ENCODE measurements around the gene SERPINE1. TPM values are rescaled to one million over a fixed set of nuclear protein-coding genes. Genes with fewer than 3 reads are reported as not detected.

Gene SERPINE1
- total and polyA plus RNA-seq, 2 of the 8 experiments (the other 6 are each of a cell fraction or from before 2014, with no cell fraction given), result 3.7 to 5.6 TPM

GRCh38 chr7:101138213-101138870 is 11.4 kb downstream of the SERPINE1 start (continued):
- no peak for TF ChIP-seq CHD7 (IDR thresholded peaks at IDR 0.05; ENCODE audit: insufficient replicate concordance, low read length)
- TF ChIP-seq PHF8 (conservative IDR thresholded peaks at IDR 0.05; ENCODE audit: low read depth, low read length), result no peak
- peak; percentile 90 for TF ChIP-seq JUND (IDR thresholded peaks at IDR 0.05; ENCODE audit: low read length)
- TF ChIP-seq CTBP2 (IDR thresholded peaks at IDR 0.05; ENCODE audit: borderline replicate concordance, insufficient read depth, insufficient read length, low read length), result no peak
- no peak for TF ChIP-seq CEBPB (IDR thresholded peaks at IDR 0.05; ENCODE audit: low read depth, low read length)
- TF ChIP-seq ASH2L (IDR thresholded peaks at IDR 0.05; ENCODE audit: low read length), result no peak
- no peak for TF ChIP-seq SP1 (IDR thresholded peaks at IDR 0.05; ENCODE audit: low read depth, low read length)
- TF ChIP-seq POLR2A (IDR thresholded peaks at IDR 0.05; ENCODE audit: control extremely low read depth in 1 of 2, low read depth in 2 of 2, low read length in 2 of 2), result no peak
- TF ChIP-seq BACH1 (IDR thresholded peaks at IDR 0.05; ENCODE audit: low read length), result no peak
- TF ChIP-seq JUN (IDR thresholded peaks at IDR 0.05; ENCODE audit: low read depth, low read length), result peak; percentile 61; the same call in 1 of the 2 replicates
- no peak for TF ChIP-seq RFX5 (IDR thresholded peaks at IDR 0.05; ENCODE audit: borderline replicate concordance, low read depth, low read length)
- no peak for TF ChIP-seq GABPA (IDR thresholded peaks at IDR 0.05; ENCODE audit: borderline replicate concordance, insufficient read depth, low read length)

Measured in H1 (cell line).